Testis (tissue), 2 donors: Measurements from ENCODE around the gene PHLPP2.

Experiments
- CTCF ChIP-seq, 3 experiments: fragments of 450-650 bp in 2 of 3; fragments of 200-600 bp in 1 of 3; sonication (generic) in 1 of 3; IDR thresholded peaks; one replicate each; pipeline ENCODE4 v1.5.1; 2016 to 2019; ENCODE audit warnings: antibody characterized with exemption in 3 of 3, mild to moderate bottlenecking in 2 of 3, moderate library complexity in 1 of 3
- POLR2A ChIP-seq: fragments of 450-650 bp; IDR thresholded peaks from one replicate; pipeline ENCODE4 v1.6.1; 2017; ENCODE audit warnings: antibody characterized with exemption, mild to moderate bottlenecking, moderate library complexity

- TF ChIP-seq CTCF (IDR thresholded peaks at IDR 0.05) (peak; percentile 43 to 91 (median 68)), POLR2A (no peak)
Observed at GRCh38 chr16:71610936-71611871, 113.3 kb downstream of the PHLPP2 start.
